NCI-H2227 (cell line): ENCODE data around the gene CLK3.

Source experiments
- DNase-seq: peaks from one replicate; lab custom pipeline; 2025; ENCODE audit not compliant: unreplicated experiment; lab: John Stamatoyannopoulos, UW

CLK3 gene

DNA sequence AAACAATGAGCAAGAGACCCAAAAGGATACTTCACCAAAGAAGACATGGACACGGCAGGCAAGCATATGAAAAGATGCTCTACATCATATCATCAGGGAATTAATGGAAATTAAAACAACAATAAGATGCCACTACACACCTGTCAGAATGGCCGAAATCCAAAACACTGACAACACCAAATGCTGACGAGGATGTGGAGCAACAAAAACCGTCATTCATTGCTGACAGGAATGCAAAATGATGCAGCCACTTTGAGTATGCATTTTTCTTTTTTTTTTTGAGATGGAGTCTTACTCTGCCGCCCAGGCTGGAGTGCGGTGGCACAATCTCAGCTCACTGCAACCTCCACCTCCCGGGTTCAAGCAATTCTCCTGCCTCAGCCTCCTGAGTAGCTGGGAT, 61.2 kb downstream of the CLK3 start:
- DNase-seq: no peak
